Measurements from ENCODE around the gene CHRFAM7A.
"Not testable (repeated sequence)": the region's sequence is repeated elsewhere in the genome, so short reads cannot be mapped to it uniquely, and the experiment has no call there.

DNA sequence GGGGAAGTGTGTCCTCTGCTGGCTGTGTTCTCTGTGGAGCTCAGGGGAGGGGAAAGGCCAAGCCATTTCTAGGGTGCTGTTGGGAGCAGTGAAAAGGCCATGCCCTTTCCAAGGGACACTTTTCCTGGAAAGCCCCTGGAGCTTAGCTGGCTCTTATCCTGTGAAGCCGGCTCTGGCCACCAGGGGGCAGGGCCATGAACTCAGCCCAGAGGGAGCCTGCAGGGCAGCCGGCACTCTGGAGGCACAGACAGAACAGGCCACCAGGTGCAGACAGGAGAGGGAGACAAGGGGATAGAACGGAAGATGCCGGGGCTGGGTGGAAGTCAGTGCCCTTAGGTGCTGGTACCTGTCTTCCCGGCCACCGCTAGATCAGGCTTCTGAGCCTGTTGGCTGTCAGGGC is 5.6 kb upstream of the CHRFAM7A start:
- TF ChIP-seq, protein P1, sequence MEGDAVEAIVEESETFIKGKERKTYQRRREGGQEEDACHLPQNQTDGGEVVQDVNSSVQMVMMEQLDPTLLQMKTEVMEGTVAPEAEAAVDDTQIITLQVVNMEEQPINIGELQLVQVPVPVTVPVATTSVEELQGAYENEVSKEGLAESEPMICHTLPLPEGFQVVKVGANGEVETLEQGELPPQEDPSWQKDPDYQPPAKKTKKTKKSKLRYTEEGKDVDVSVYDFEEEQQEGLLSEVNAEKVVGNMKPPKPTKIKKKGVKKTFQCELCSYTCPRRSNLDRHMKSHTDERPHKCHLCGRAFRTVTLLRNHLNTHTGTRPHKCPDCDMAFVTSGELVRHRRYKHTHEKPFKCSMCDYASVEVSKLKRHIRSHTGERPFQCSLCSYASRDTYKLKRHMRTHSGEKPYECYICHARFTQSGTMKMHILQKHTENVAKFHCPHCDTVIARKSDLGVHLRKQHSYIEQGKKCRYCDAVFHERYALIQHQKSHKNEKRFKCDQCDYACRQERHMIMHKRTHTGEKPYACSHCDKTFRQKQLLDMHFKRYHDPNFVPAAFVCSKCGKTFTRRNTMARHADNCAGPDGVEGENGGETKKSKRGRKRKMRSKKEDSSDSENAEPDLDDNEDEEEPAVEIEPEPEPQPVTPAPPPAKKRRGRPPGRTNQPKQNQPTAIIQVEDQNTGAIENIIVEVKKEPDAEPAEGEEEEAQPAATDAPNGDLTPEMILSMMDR (IDR thresholded peaks at IDR 0.05), result peak in 2 of 4 experiments; percentile 24 to 37
- not testable (repeated sequence) for TF ChIP-seq POLR2AphosphoS5, POLR2A (IDR thresholded peaks at IDR 0.05)
